ENCODE data around the gene TTC3.

GRCh38 chr21:37219761-37220432, 146.8 kb downstream of the TTC3 start:
- TF ChIP-seq EZH2 (IDR thresholded peaks at IDR 0.05) (no peak), POLR2AphosphoS5 (IDR thresholded peaks at IDR 0.05; ENCODE audit: borderline replicate concordance, low read depth, low read length) (no peak)
